Left ventricle myocardium inferior (tissue), 1 donor: ENCODE measurements around the gene NRP2. TPM values are rescaled to one million over a fixed set of nuclear protein-coding genes. Genes with fewer than 3 reads are reported as not detected.

ENCODE experiments used
- DNase-seq: peaks from one replicate; pipeline ENCODE4 v3.0.0-alpha.2; 2020
- H3K27ac ChIP-seq: fragments of 200-600 bp; replicated peaks from 2 replicates; pipeline ENCODE4 v1.8.0; 2021
- H3K27me3 ChIP-seq: fragments of 200-600 bp; 2 replicates; pipeline ENCODE4 v1.8.0; 2021; ENCODE audit warnings: low read depth
- H3K36me3 ChIP-seq: fragments of 200-600 bp; 2 replicates; pipeline ENCODE4 v1.8.0; 2021
- H3K4me1 ChIP-seq: fragments of 200-600 bp; 2 replicates; pipeline ENCODE4 v1.8.0; 2021
- H3K4me3 ChIP-seq: fragments of 200-600 bp; 2 replicates; pipeline ENCODE4 v1.8.0; 2021; ENCODE audit warnings: mild to moderate bottlenecking, moderate library complexity
- H3K9me3 ChIP-seq: fragments of 200-600 bp; replicated peaks from 2 replicates; pipeline ENCODE4 v1.8.0; 2021
- intact Hi-C: fragments of 100-400 bp; cut with micrococcal nuclease; formaldehyde crosslinking; loops from one replicate; pipeline ENCODE4 v1.11.0; 2022
- total RNA-seq: library from RNA; stranded (reverse); fragmentation: NEBNext Ultra II Directional; extraction: Animal tissue kit (Norgen Biotek cat#: 25700); gene quantifications from one replicate; pipeline ENCODE4 v1.2.1, GENCODE V29; 2021
- TF ChIP-seq, protein P1 (sequence below): fragments of 200-600 bp; IDR thresholded peaks from 2 replicates; pipeline ENCODE4 v1.8.0; 2021; ENCODE audit warnings: antibody characterized with exemption, mild to moderate bottlenecking, borderline replicate concordance
- donor health status: DM: no; HTN: yes; CAD: no; lungs with severe emphysema.

The NRP2 gene
- total RNA-seq, 1 donor from 2014 or later: 7.6 TPM

GRCh38 chr2:205731583-205731981 is 49.3 kb downstream of the NRP2 start:
- no peak overlapping the region for H3K4me3 ChIP-seq
- H3K27me3 ChIP-seq: no peaks in the 10 kb centered on the region
- no peak overlapping the region for H3K27ac ChIP-seq
- TF ChIP-seq, protein P1, sequence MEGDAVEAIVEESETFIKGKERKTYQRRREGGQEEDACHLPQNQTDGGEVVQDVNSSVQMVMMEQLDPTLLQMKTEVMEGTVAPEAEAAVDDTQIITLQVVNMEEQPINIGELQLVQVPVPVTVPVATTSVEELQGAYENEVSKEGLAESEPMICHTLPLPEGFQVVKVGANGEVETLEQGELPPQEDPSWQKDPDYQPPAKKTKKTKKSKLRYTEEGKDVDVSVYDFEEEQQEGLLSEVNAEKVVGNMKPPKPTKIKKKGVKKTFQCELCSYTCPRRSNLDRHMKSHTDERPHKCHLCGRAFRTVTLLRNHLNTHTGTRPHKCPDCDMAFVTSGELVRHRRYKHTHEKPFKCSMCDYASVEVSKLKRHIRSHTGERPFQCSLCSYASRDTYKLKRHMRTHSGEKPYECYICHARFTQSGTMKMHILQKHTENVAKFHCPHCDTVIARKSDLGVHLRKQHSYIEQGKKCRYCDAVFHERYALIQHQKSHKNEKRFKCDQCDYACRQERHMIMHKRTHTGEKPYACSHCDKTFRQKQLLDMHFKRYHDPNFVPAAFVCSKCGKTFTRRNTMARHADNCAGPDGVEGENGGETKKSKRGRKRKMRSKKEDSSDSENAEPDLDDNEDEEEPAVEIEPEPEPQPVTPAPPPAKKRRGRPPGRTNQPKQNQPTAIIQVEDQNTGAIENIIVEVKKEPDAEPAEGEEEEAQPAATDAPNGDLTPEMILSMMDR: no peak
- no peaks in the 10 kb centered on the region for H3K9me3 ChIP-seq
- peaks cover 10% of the 10 kb centered on the region for H3K36me3 ChIP-seq
- peaks cover 14% of the 10 kb centered on the region for H3K4me1 ChIP-seq
- intact Hi-C loops: no loop called here
- DNase-seq: no peak

GRCh38 chr2:205732314-205732713 is 50.0 kb downstream of the NRP2 start:
- Histone ChIP-seq H3K4me3 (no peak overlapping the region), H3K9me3 (no peaks in the 10 kb centered on the region), H3K27me3 (no peaks in the 10 kb centered on the region), H3K36me3 (peaks cover 10% of the 10 kb centered on the region), H3K4me1 (peaks cover 14% of the 10 kb centered on the region), H3K27ac (no peak overlapping the region)
- TF ChIP-seq, protein P1: no peak
- no peak for DNase-seq
- intact Hi-C loops: no loop called here

- TF ChIP-seq, protein P1: no peak
- H3K4me1 ChIP-seq: peaks cover 16% of the 10 kb centered on the region
- H3K9me3 ChIP-seq: no peaks in the 10 kb centered on the region
- DNase-seq: no peak
- H3K4me3 ChIP-seq: no peak overlapping the region
- H3K27ac ChIP-seq: no peak overlapping the region
- H3K27me3 ChIP-seq: no peaks in the 10 kb centered on the region
- intact Hi-C loops: no loop called here
- H3K36me3 ChIP-seq: peaks cover 5% of the 10 kb centered on the region
These were observed 50.8 kb downstream of the NRP2 start for GRCh38 chr2:205733082-205733481.

GRCh38 chr2:205733648-205734047 is 51.3 kb downstream of the NRP2 start:
- Histone ChIP-seq H3K4me1 (peaks cover 21% of the 10 kb centered on the region), H3K36me3 (no peaks in the 10 kb centered on the region), H3K27ac (no peak overlapping the region), H3K9me3 (no peaks in the 10 kb centered on the region), H3K27me3 (no peaks in the 10 kb centered on the region), H3K4me3 (no peak overlapping the region)
- TF ChIP-seq, protein P1: no peak
- DNase-seq: no peak
- intact Hi-C loops: no loop called here

DNA sequence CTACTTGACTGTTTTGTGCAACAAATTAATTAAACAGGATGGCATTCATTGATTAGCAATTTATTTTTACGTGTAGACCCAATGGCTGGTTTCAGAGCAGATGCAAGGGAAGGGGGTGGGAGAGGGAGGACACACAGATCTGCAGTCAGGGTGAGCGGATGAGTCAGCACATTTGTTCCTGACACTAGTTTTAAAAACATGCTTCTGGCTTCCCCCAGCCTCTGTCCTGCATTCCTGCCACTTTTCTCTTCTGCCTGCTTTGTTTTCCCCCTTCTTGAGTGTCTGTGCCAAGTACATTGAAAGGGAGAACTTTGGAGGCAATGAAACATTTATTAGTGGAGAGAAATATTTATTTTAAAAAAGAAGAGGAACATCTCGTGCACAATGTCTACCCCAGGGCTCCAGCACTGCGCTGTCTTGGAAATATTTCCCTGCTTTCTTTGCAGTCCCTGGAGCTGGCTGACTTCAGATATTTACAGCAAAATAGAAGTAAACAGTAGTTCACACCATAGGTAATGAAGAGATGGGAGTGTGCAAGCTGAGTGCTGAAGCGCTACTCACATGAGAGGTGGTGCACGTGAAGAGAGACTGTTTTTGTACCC is 52.2 kb downstream of the NRP2 start:
- TF ChIP-seq, protein P1: no peak
- no peak overlapping the region for H3K27ac ChIP-seq
- no peaks in the 10 kb centered on the region for H3K27me3 ChIP-seq
- intact Hi-C loops: no loop called here
- no peak for DNase-seq
- peaks cover 22% of the 10 kb centered on the region for H3K4me1 ChIP-seq
- H3K9me3 ChIP-seq: no peaks in the 10 kb centered on the region
- H3K4me3 ChIP-seq: no peak overlapping the region
- no peaks in the 10 kb centered on the region for H3K36me3 ChIP-seq
